GM19455 (cell line): ENCODE measurements around the gene PHACTR1.

Experiments used
- ATAC-seq: cut with Tn5 transposase; IDR thresholded peaks from one replicate; pipeline ENCODE4 v1.9.1; 2021; ENCODE audit not compliant: unreplicated experiment

The PHACTR1 gene

GRCh38 chr6:12800120-12800519, 83.6 kb downstream of the PHACTR1 start:
- no peak for ATAC-seq

- no peak for ATAC-seq
Observed at GRCh38 chr6:12801141-12801540, 84.6 kb downstream of the PHACTR1 start.

- ATAC-seq: no peak
Observed at GRCh38 chr6:12802440-12802839, 85.9 kb downstream of the PHACTR1 start.

GRCh38 chr6:12803486-12803885, 86.9 kb downstream of the PHACTR1 start:
- no peak for ATAC-seq

GRCh38 chr6:12804952-12805645, 88.5 kb downstream of the PHACTR1 start:
- no peak for ATAC-seq

- ATAC-seq: no peak
Observed at GRCh38 chr6:12806136-12806535, 89.6 kb downstream of the PHACTR1 start.

- no peak for ATAC-seq
Observed at GRCh38 chr6:12806796-12807195, 90.2 kb downstream of the PHACTR1 start.

- no peak for ATAC-seq
Observed at GRCh38 chr6:12811519-12811918, 95.0 kb downstream of the PHACTR1 start.

GRCh38 chr6:12813321-12813720, 96.8 kb downstream of the PHACTR1 start:
- ATAC-seq: no peak

GRCh38 chr6:12814015-12814414, 97.4 kb downstream of the PHACTR1 start:
- no peak for ATAC-seq

- ATAC-seq: no peak
Observed at GRCh38 chr6:12815089-12815488, 98.5 kb downstream of the PHACTR1 start.

GRCh38 chr6:12815884-12816600, 99.5 kb downstream of the PHACTR1 start:
- ATAC-seq: no peak

- no peak for ATAC-seq
Observed at GRCh38 chr6:12818324-12818723, 101.8 kb downstream of the PHACTR1 start.

GRCh38 chr6:12823847-12824246, 107.3 kb downstream of the PHACTR1 start:
- ATAC-seq: no peak

- no peak for ATAC-seq
Observed at GRCh38 chr6:12826584-12826983, 110.0 kb downstream of the PHACTR1 start.

- no peak for ATAC-seq
Observed at GRCh38 chr6:12827921-12828320, 111.4 kb downstream of the PHACTR1 start.

GRCh38 chr6:12832226-12832735, 115.7 kb downstream of the PHACTR1 start:
- no peak for ATAC-seq

- no peak for ATAC-seq
Observed at GRCh38 chr6:12836009-12836408, 119.4 kb downstream of the PHACTR1 start.

- ATAC-seq: no peak
Observed at GRCh38 chr6:12841619-12842018, 125.1 kb downstream of the PHACTR1 start.

GRCh38 chr6:12842114-12842513, 125.5 kb downstream of the PHACTR1 start:
- no peak for ATAC-seq

- ATAC-seq: no peak
Observed at GRCh38 chr6:12842658-12843057, 126.1 kb downstream of the PHACTR1 start.
